ENCODE results near the gene RXFP2.

The RXFP2 gene

DNA sequence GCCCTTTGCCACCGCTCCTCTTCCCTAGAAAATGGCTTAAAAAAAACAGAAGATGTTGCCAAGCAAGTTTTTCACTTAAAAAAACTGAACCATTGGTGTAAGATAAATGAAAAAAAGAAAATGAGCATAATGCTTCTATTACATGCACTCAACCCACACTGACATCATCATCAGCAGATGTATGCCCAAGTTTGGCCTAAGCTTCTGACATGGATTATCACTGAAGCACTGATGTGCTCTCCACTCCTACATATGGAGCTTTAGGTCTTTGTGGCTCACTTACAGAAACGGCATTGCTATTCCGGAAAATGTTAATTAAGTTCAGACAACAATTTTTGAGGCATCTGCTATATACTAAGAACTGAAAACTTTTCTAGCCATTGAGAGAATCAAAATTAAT is 8.0 kb downstream of the RXFP2 start:
- in situ Hi-C loops (cut with MboI; ENCODE audit: low pct_unique_long_range_greater_than_20kb, low sequenced_read_pairs, unreplicated experiment) = loop anchor here (25.0 kb wide), 1 partner anchor 310 kb away; no protein-coding TSS in a partner anchor
- no peak for DNase-seq (ENCODE audit: low spot score)
- TF ChIP-seq, protein P1, sequence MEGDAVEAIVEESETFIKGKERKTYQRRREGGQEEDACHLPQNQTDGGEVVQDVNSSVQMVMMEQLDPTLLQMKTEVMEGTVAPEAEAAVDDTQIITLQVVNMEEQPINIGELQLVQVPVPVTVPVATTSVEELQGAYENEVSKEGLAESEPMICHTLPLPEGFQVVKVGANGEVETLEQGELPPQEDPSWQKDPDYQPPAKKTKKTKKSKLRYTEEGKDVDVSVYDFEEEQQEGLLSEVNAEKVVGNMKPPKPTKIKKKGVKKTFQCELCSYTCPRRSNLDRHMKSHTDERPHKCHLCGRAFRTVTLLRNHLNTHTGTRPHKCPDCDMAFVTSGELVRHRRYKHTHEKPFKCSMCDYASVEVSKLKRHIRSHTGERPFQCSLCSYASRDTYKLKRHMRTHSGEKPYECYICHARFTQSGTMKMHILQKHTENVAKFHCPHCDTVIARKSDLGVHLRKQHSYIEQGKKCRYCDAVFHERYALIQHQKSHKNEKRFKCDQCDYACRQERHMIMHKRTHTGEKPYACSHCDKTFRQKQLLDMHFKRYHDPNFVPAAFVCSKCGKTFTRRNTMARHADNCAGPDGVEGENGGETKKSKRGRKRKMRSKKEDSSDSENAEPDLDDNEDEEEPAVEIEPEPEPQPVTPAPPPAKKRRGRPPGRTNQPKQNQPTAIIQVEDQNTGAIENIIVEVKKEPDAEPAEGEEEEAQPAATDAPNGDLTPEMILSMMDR (IDR thresholded peaks at IDR 0.05; ENCODE audit: extremely low read depth, insufficient read depth, missing control alignments) = no peak

DNA sequence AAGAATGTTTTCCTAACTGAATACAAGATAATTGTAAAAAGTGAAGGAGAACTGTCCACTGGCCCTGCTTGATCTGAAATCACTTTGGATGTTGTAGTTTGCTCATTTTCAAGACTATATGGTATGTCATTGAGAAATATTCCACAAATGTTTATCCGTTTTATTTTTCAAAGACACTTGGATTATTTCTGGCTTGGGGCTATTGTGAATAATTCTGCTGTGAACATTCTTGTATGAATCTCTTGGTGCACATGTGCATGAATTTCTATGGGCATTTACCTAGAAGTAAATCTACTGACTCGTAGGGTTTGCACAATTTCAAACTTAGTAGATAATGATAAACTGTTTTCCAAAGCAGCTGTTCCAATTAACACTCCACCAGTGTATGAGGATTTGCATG is 8.6 kb downstream of the RXFP2 start:
- DNase-seq (ENCODE audit: low spot score) = no peak
- TF ChIP-seq, protein P1 (IDR thresholded peaks at IDR 0.05; ENCODE audit: extremely low read depth, insufficient read depth, missing control alignments) = no peak
- in situ Hi-C loops (cut with MboI; ENCODE audit: low pct_unique_long_range_greater_than_20kb, low sequenced_read_pairs, unreplicated experiment) = loop anchor here (25.0 kb wide), 1 partner anchor 311 kb away; no protein-coding TSS in a partner anchor

DNA sequence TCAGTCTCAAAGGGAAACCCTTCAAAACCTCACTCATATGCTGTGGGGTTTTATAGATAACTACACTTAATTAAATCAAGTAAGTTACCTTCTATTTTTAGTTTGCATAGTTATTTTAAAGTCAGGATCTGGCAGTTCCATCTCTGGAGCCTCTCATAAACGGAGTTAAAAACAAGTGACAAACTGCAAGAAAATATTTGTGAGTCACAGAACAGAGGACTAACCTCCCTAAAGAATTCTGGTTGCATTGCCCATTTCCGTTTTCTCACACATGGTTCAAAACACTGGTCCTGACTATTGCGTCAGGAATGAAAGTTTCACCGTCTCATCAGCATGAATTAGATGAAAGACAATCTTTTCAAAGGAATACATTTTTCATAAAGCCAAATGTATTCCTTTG is 10.6 kb downstream of the RXFP2 start:
- in situ Hi-C loops (cut with MboI; ENCODE audit: low pct_unique_long_range_greater_than_20kb, low sequenced_read_pairs, unreplicated experiment) = loop anchor here (25.0 kb wide), 1 partner anchor 313 kb away; no protein-coding TSS in a partner anchor
- TF ChIP-seq, protein P1 (IDR thresholded peaks at IDR 0.05; ENCODE audit: extremely low read depth, insufficient read depth, missing control alignments) = no peak
- no peak for DNase-seq (ENCODE audit: low spot score)

DNA sequence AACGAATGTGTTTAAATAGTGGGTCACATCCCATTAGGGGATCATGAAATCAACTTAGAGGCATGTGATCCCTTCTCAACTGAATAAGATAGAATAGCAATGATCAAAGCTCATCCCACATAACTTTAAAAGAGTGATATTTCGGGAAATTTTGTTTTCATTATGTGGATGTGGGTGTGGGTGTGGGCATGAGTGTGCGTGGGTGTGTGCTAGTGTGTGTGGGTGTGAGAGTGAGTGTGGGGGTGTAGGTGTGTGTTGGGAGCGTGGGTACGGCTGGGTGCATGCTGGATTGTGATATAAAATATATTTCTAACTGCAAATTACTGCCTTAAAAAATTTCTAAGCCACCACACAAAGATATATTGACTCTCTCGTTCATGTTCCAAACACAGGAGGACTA is 15.9 kb downstream of the RXFP2 start:
- DNase-seq (ENCODE audit: low spot score) = no peak
- in situ Hi-C loops (cut with MboI; ENCODE audit: low pct_unique_long_range_greater_than_20kb, low sequenced_read_pairs, unreplicated experiment) = no loop called here
- TF ChIP-seq, protein P1 (IDR thresholded peaks at IDR 0.05; ENCODE audit: extremely low read depth, insufficient read depth, missing control alignments) = no peak

DNA sequence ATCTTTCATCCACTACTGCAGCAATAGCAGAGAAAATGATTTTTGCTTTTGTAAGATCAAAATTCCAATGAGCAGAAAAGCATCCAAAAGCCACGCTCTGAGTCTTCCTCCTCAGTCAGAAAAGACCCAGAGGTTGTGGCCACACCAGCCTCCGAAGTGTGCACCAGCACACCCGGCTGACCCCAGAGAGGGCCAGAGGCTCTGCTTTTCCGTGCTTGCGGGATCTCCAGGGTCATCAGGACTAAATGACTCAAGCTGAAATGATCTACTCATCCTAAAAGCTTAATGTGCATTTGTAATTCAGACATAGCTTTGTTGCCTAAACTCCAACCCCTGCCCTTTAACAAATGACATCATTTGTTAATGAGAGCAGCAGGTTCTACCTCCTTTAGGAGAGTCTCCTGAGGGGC is 16.5 kb downstream of the RXFP2 start:
- TF ChIP-seq, protein P1 (IDR thresholded peaks at IDR 0.05; ENCODE audit: extremely low read depth, insufficient read depth, missing control alignments) = no peak
- in situ Hi-C loops (cut with MboI; ENCODE audit: low pct_unique_long_range_greater_than_20kb, low sequenced_read_pairs, unreplicated experiment) = no loop called here
- DNase-seq (ENCODE audit: low spot score) = no peak

DNA sequence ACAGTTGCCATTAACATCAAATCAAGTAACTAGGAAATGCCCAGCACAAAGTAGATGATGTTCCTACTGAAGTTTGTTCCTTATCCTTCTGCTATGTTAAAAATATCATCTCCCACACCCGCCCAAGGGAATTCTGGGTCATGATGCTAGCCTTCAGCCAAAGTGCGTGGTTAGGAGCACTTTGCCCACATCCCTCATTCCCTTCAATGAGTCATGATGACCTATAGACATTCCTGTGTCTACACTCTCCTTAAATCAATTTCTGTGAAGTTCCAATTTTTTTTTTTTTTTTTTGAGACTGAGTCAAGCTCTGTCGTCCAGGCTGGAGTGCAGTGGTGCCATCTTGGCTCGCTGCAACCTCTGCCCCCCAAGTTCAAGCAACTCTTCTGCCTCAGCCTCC is 17.0 kb downstream of the RXFP2 start:
- in situ Hi-C loops (cut with MboI; ENCODE audit: low pct_unique_long_range_greater_than_20kb, low sequenced_read_pairs, unreplicated experiment) = no loop called here
- TF ChIP-seq, protein P1 (IDR thresholded peaks at IDR 0.05; ENCODE audit: extremely low read depth, insufficient read depth, missing control alignments) = no peak
- no peak for DNase-seq (ENCODE audit: low spot score)

DNA sequence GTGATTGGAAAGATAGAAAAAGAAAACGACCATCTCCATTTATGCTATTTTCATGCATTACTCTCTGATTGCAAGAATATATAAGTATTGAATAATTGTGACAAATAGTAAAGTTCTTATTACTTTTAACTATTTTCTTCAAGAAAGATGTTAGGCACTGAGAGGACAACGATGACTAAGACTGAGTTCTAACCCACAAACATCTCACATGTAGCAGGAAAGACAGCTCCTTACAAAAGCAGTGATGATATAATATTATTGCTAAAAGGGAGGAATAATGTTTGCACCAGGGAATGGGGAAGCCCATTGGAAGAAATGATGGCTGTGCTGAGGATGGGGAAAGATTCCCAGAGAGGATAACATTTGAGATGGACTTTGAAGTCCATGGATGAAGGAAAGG is 22.6 kb downstream of the RXFP2 start:
- TF ChIP-seq, protein P1 (IDR thresholded peaks at IDR 0.05; ENCODE audit: extremely low read depth, insufficient read depth, missing control alignments) = no peak
- no peak for DNase-seq (ENCODE audit: low spot score)
- in situ Hi-C loops (cut with MboI; ENCODE audit: low pct_unique_long_range_greater_than_20kb, low sequenced_read_pairs, unreplicated experiment) = no loop called here
